ENCODE data around the gene TFAP2C. TPM values are rescaled to one million over a fixed set of nuclear protein-coding genes. Genes with fewer than 3 reads are reported as not detected.

TFAP2C gene
- total and polyA plus RNA-seq, 2 experiments from 2014 or later: 11.9 to 14.3 TPM

DNA sequence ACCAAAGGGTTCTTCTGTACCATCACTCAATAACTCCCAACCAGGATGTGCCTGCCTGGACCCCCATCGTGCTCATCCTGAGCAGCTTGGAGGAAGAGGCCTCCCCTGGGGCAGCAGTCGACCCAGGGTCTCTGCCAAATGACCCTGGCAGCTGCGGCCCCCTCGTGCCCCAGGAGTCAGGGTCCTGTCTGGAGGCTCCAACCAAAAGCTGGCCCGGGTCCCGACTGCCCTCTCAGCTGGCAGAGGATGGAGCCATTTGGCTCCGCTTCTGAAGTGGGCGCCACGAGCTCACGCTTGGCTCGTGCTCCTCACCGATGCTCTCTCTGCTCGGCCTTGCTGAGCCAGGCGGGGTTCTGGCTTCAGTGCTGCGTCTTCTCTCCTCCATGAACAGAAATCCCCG lies 56.8 kb downstream of the TFAP2C start:
- H3K4me1 ChIP-seq (ENCODE audit: insufficient read depth): peaks cover 18% of the 10 kb centered on the region; the same call in 1 of the 2 replicates
- no peak for TF ChIP-seq ZNF462 (CRISPR knock-in tag; IDR thresholded peaks at IDR 0.05)
- TF ChIP-seq EZH2 (IDR thresholded peaks at IDR 0.05; ENCODE audit: low read depth, unreplicated experiment): no peak
- no peak for TF ChIP-seq NANOG (IDR thresholded peaks at IDR 0.05; ENCODE audit: borderline replicate concordance)
- TF ChIP-seq STAT1 (IDR thresholded peaks at IDR 0.05; ENCODE audit: unreplicated experiment): no peak
- no peak for TF ChIP-seq CREB1 (CRISPR knock-in tag; IDR thresholded peaks at IDR 0.05; ENCODE audit: low read depth)
- TF ChIP-seq, protein P1, sequence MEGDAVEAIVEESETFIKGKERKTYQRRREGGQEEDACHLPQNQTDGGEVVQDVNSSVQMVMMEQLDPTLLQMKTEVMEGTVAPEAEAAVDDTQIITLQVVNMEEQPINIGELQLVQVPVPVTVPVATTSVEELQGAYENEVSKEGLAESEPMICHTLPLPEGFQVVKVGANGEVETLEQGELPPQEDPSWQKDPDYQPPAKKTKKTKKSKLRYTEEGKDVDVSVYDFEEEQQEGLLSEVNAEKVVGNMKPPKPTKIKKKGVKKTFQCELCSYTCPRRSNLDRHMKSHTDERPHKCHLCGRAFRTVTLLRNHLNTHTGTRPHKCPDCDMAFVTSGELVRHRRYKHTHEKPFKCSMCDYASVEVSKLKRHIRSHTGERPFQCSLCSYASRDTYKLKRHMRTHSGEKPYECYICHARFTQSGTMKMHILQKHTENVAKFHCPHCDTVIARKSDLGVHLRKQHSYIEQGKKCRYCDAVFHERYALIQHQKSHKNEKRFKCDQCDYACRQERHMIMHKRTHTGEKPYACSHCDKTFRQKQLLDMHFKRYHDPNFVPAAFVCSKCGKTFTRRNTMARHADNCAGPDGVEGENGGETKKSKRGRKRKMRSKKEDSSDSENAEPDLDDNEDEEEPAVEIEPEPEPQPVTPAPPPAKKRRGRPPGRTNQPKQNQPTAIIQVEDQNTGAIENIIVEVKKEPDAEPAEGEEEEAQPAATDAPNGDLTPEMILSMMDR (conservative IDR thresholded peaks at IDR 0.05; ENCODE audit: low read depth in 2 of 2): peak in 1 of 2 experiments; percentile 39; a peak in 2 of 4 replicates
- TF ChIP-seq JUNB (IDR thresholded peaks at IDR 0.05; ENCODE audit: unreplicated experiment): no peak
- H3K27me3 ChIP-seq (ENCODE audit: insufficient read depth): no peaks in the 10 kb centered on the region
- ATAC-seq (peak; percentile 29; the same call in 1 of the 3 replicates), DNase-seq (ENCODE audit: low spot score) (peak; percentile 22)
- Mint-ChIP-seq H3K27ac (no peak overlapping the region), H3K4me3 (no peak overlapping the region), H3K4me1 (peaks cover 20% of the 10 kb centered on the region), H3K9me3 (no peaks in the 10 kb centered on the region), H3K27me3 (ENCODE audit: insufficient read depth, low read depth, poor library complexity) (peaks cover 6% of the 10 kb centered on the region), H3K36me3 (ENCODE audit: low read depth) (no peaks in the 10 kb centered on the region)
- no peak overlapping the region for H3K27ac ChIP-seq (ENCODE audit: low read depth)
- H4K20me1 ChIP-seq (replicated peaks; ENCODE audit: insufficient read depth): no peaks in the 10 kb centered on the region
- no peaks in the 10 kb centered on the region for H3F3A ChIP-seq (replicated peaks; ENCODE audit: low read depth)
- H3K79me2 ChIP-seq (replicated peaks; ENCODE audit: insufficient read depth): no peaks in the 10 kb centered on the region
- 0 out of 2 replicates have a peak overlapping the region, but pooled peaks have one; percentile 28 for H2AFZ ChIP-seq
- H3K36me3 ChIP-seq (ENCODE audit: insufficient read depth): no peaks in the 10 kb centered on the region
- no peak overlapping the region for H3K4me2 ChIP-seq
- no peaks in the 10 kb centered on the region for H3K9me2 ChIP-seq (ENCODE audit: insufficient read depth)
- no peak overlapping the region for H3K4me3 ChIP-seq
